H1 (cell line): Measurements from ENCODE around the gene TRIM41. TPM values are rescaled to one million over a fixed set of nuclear protein-coding genes. Genes with fewer than 3 reads are reported as not detected.

Experiments used
- CTCF ChIA-PET: fragments of 300-600 bp; sonication (Branson Sonifier 250); formaldehyde crosslinking; loops from one replicate; lab custom pipeline; 2021; ENCODE audit not compliant: partially characterized antibody; lab: Charles Lee
- POLR2A ChIA-PET: fragments of 300-600 bp; sonication (Branson Sonifier 250); formaldehyde crosslinking; loops from one replicate; lab custom pipeline; 2021; ENCODE audit warnings: inconsistent platforms; ENCODE audit not compliant: partially characterized antibody; lab: Charles Lee
- DNase-seq, 2 experiments: peaks; one replicate each; pipeline versions ENCODE4 v3.0.0 to v3.0.0-alpha.2; 2010 to 2022; ENCODE audit warnings: low spot score in 2 of 2, low read depth in 1 of 2, mixed read lengths in 1 of 2
- FAIRE-seq: peaks from 2 replicates; lab custom pipeline; 2011; peaks lifted over from hg19 to GRCh38; lab: Jason Lieb, UNC
- H2AFZ ChIP-seq: 2 replicates; pipeline ENCODE4 v1.8.1; 2012; ENCODE audit warnings: low read length, inconsistent platforms
- H2AK5ac ChIP-seq: 2 replicates; pipeline ENCODE4 v1.6.1; 2013; ENCODE audit warnings: low read depth, low read length
- H2BK120ac ChIP-seq: replicated peaks from 2 replicates; pipeline ENCODE3; 2013; ENCODE audit warnings: low read depth, low read length, inconsistent platforms
- H2BK12ac ChIP-seq: 2 replicates; pipeline ENCODE4 v1.6.1; 2013; ENCODE audit warnings: low read depth, low read length
- H2BK15ac ChIP-seq: 2 replicates; pipeline ENCODE4 v1.6.1; 2013; ENCODE audit warnings: low read length
- H2BK20ac ChIP-seq: 2 replicates; pipeline ENCODE4 v1.6.1; 2013; ENCODE audit warnings: low read length
- H2BK5ac ChIP-seq: 2 replicates; pipeline ENCODE4 v1.6.1; 2013; ENCODE audit warnings: low read depth, low read length
- H3K14ac ChIP-seq: 2 replicates; pipeline ENCODE4 v1.6.1; 2013; ENCODE audit warnings: inconsistent platforms; ENCODE audit not compliant: insufficient read length
- H3K18ac ChIP-seq: 2 replicates; pipeline ENCODE4 v1.6.1; 2013; ENCODE audit warnings: low read length; ENCODE audit errors: extremely low read depth
- H3K23ac ChIP-seq: 2 replicates; pipeline ENCODE4 v1.6.1; 2013; ENCODE audit warnings: inconsistent platforms; ENCODE audit not compliant: insufficient read length
- H3K23me2 ChIP-seq: 2 replicates; pipeline ENCODE4 v1.6.1; 2013; ENCODE audit warnings: low read depth, low read length
- H3K27ac ChIP-seq: 2 replicates; pipeline ENCODE4 v1.6.1; 2011; ENCODE audit warnings: low read depth, low read length, inconsistent platforms
- H3K27me3 ChIP-seq, 4 experiments: replicated peaks in 1 of 4; 1 replicate in 1 of 4; 2 replicates in 3 of 4; pipeline versions ENCODE4 v1.6.1 to v1.8.1; 2011 to 2013; ENCODE audit warnings: low read length in 3 of 4, mild to moderate bottlenecking in 3 of 4, inconsistent platforms in 2 of 4, mixed read lengths in 2 of 4, moderate library complexity in 1 of 4; ENCODE audit not compliant: control insufficient read depth in 3 of 4, insufficient read depth in 3 of 4; ENCODE audit errors: extremely low read depth in 1 of 4
- H3K36me3 ChIP-seq, 4 experiments: 2 replicates each; pipeline versions ENCODE4 v1.6.1 to v1.8.1; 2011 to 2013; ENCODE audit warnings: mild to moderate bottlenecking in 4 of 4, low read length in 3 of 4, moderate library complexity in 2 of 4, control low read depth in 1 of 4, inconsistent platforms in 1 of 4; ENCODE audit not compliant: insufficient read depth in 4 of 4, control insufficient read depth in 2 of 4
- H3K4ac ChIP-seq: replicated peaks from 2 replicates; pipeline ENCODE3; 2013; ENCODE audit warnings: low read length, low read depth, mixed read lengths, inconsistent platforms; ENCODE audit not compliant: insufficient read length
- H3K4me1 ChIP-seq, 4 experiments: replicated peaks in 1 of 4; 1 replicate in 1 of 4; 2 replicates in 3 of 4; pipeline versions ENCODE4 v1.6.1 to v1.8.1; 2011 to 2013; ENCODE audit warnings: low read length in 3 of 4, inconsistent platforms in 2 of 4, mixed read lengths in 1 of 4; ENCODE audit not compliant: insufficient read depth in 4 of 4, control insufficient read depth in 3 of 4
- H3K4me2 ChIP-seq, 2 experiments: 2 replicates each; pipeline versions ENCODE4 v1.6.1 to v1.8.1; 2011 to 2013; ENCODE audit warnings: low read depth in 2 of 2, low read length in 2 of 2, control low read depth in 1 of 2, inconsistent platforms in 1 of 2, mild to moderate bottlenecking in 1 of 2; ENCODE audit not compliant: insufficient read depth in 1 of 2
- H3K4me3 ChIP-seq, 4 experiments: fragments of 200-600, 300-600 bp in 1 of 4; sonication (generic), shearing (Covaris generic), sonication (Bioruptor Twin) in 1 of 4; 2 replicates each; pipeline versions ENCODE4 v1.5.1 to v1.8.1; 2011 to 2016; ENCODE audit warnings: low read length in 4 of 4, low read depth in 3 of 4, control low read depth in 2 of 4, inconsistent platforms in 2 of 4, mild to moderate bottlenecking in 2 of 4, mixed read lengths in 1 of 4, moderate library complexity in 1 of 4; ENCODE audit not compliant: insufficient read depth in 2 of 4; ENCODE audit errors: extremely low read depth in 1 of 4
- H3K56ac ChIP-seq: replicated peaks from 2 replicates; pipeline ENCODE3; 2013; ENCODE audit warnings: low read depth, mild to moderate bottlenecking, mixed read lengths, low read length, inconsistent platforms; ENCODE audit not compliant: insufficient read length
- H3K79me1 ChIP-seq: 2 replicates; pipeline ENCODE4 v1.6.1; 2013; ENCODE audit warnings: low read depth, low read length, control low read depth
- H3K79me2 ChIP-seq, 2 experiments: 2 replicates each; pipeline versions ENCODE4 v1.6.1 to v1.8.1; 2012 to 2013; ENCODE audit warnings: low read length in 2 of 2, mild to moderate bottlenecking in 2 of 2, inconsistent platforms in 1 of 2; ENCODE audit not compliant: insufficient read depth in 2 of 2, control insufficient read depth in 1 of 2
- H3K9ac ChIP-seq, 4 experiments: replicated peaks in 1 of 4; 1 replicate in 1 of 4; 2 replicates in 3 of 4; pipeline versions ENCODE4 v1.6.1 to v1.8.1; 2011 to 2013; ENCODE audit warnings: low read depth in 3 of 4, low read length in 3 of 4, control low read depth in 2 of 4, mild to moderate bottlenecking in 2 of 4, moderate library complexity in 2 of 4, inconsistent platforms in 1 of 4; ENCODE audit errors: extremely low read depth in 1 of 4
- H3K9me3 ChIP-seq, 2 experiments: 2 replicates each; pipeline versions ENCODE4 v1.6.1 to v1.8.1; 2012 to 2013; ENCODE audit warnings: mild to moderate bottlenecking in 2 of 2, moderate library complexity in 2 of 2, control low read depth in 1 of 2, inconsistent platforms in 1 of 2, low read depth in 1 of 2, low read length in 1 of 2, mixed read lengths in 1 of 2; ENCODE audit not compliant: insufficient read depth in 2 of 2
- H4K20me1 ChIP-seq, 2 experiments: replicated peaks in 1 of 2; 2 replicates each; pipeline versions ENCODE3 to v1.8.1; 2011 to 2013; ENCODE audit warnings: inconsistent platforms in 2 of 2, low read length in 2 of 2, mild to moderate bottlenecking in 1 of 2; ENCODE audit not compliant: insufficient read depth in 2 of 2, control insufficient read depth in 1 of 2
- H4K5ac ChIP-seq: 2 replicates; pipeline ENCODE4 v1.6.1; 2013; ENCODE audit warnings: low read length, low read depth, mixed read lengths, inconsistent platforms; ENCODE audit not compliant: insufficient read length
- H4K8ac ChIP-seq: 2 replicates; pipeline ENCODE4 v1.8.0; 2013; ENCODE audit warnings: mild to moderate bottlenecking, moderate library complexity, low read length, inconsistent platforms; ENCODE audit not compliant: insufficient read depth; ENCODE audit errors: extremely low read depth
- H4K91ac ChIP-seq: replicated peaks from 2 replicates; pipeline ENCODE3; 2013; ENCODE audit warnings: low read length, mixed read lengths, inconsistent platforms; ENCODE audit not compliant: insufficient read length
- ATF3 ChIP-seq: IDR thresholded peaks from 2 replicates; pipeline ENCODE4 v1.6.1; 2011; ENCODE audit warnings: low read depth, mild to moderate bottlenecking, low read length; ENCODE audit not compliant: insufficient read depth
- CTCF ChIP-seq, 3 experiments: IDR thresholded peaks; 1 replicate in 2 of 3; 2 replicates in 1 of 3; pipeline versions ENCODE4 v1.5.1 to v1.6.1; 2011; ENCODE audit warnings: low read length in 3 of 3, mild to moderate bottlenecking in 3 of 3, inconsistent platforms in 2 of 3, low read depth in 1 of 3, moderate library complexity in 1 of 3; ENCODE audit not compliant: insufficient read depth in 1 of 3; ENCODE audit errors: control extremely low read depth in 1 of 3
- EZH2 ChIP-seq: fragments of 200-600 bp; sonication (generic); IDR thresholded peaks from 2 replicates; pipeline ENCODE4 v1.7.1; 2012; ENCODE audit warnings: low read depth, mild to moderate bottlenecking, moderate library complexity, low read length, inconsistent platforms; ENCODE audit not compliant: severe bottlenecking
- JUND ChIP-seq: IDR thresholded peaks from 2 replicates; pipeline ENCODE4 v1.6.1; 2011; ENCODE audit warnings: mild to moderate bottlenecking, improper control_type of control experiment, low read length
- MAX ChIP-seq: IDR thresholded peaks from 2 replicates; pipeline ENCODE4 v1.6.1; 2012; ENCODE audit warnings: inconsistent platforms
- RNF2 ChIP-seq: fragments of 200-900, 300-1000 bp; sonication (generic); IDR thresholded peaks from 2 replicates; pipeline ENCODE4 v1.7.1; 2016; ENCODE audit warnings: borderline replicate concordance, low read depth, mild to moderate bottlenecking, antibody characterized with exemption, low read length; ENCODE audit not compliant: poor library complexity, severe bottlenecking; ENCODE audit errors: missing control alignments
- WGBS, 2 experiments: shearing (Covaris generic) in 1 of 2; methylation state at CpG; one replicate each; pipeline versions ENCODE4 v1.1.6 to v1.1.7; 2013 to 2015; ENCODE audit warnings: low lambda C conversion rate in 2 of 2, mixed read lengths in 2 of 2, inconsistent platforms in 1 of 2, low coverage in 1 of 2, missing lambda C conversion rate in 1 of 2; ENCODE audit not compliant: insufficient replicate concordance in 2 of 2, insufficient coverage in 1 of 2, insufficient read length in 1 of 2; ENCODE audit errors: extremely low coverage in 1 of 2, missing lambda C conversion rate in 1 of 2; 5-methylcytosine and 5-hydroxymethylcytosine counted together
- polyA plus RNA-seq, 7 experiments: library from polyadenylated mRNA; depleted of rRNA in 3 of 7; stranded (reverse) in 5 of 7; unstranded in 2 of 7; fragments of >200 nt in 5 of 7; fragments of 200-250 nt in 2 of 7; gene quantifications; 1 replicate in 5 of 7; 2 replicates in 1 of 7; 4 replicates in 1 of 7; pipeline versions ENCODE4 v1.2.1 to v1.2.3, GENCODE V29; 2011 to 2013; ENCODE audit warnings: missing spikeins in 2 of 7, mixed read lengths in 2 of 7
- total RNA-seq: library from RNA; stranded (reverse); fragmentation: NEBNext Ultra II Directional; extraction: Animal tissue kit (Norgen Biotek cat#: 25700); gene quantifications from 2 replicates; pipeline ENCODE4 v1.2.1, GENCODE V29; 2021

The TRIM41 gene
- total and polyA plus RNA-seq, 2 of the 8 experiments (the other 6 are each of a cell fraction or from before 2014, with no cell fraction given) = 12.9 to 21.6 TPM

- H3K18ac ChIP-seq = no peak overlapping the region; the same call in 1 of the 2 replicates
- H2AK5ac ChIP-seq = no peak overlapping the region
- H3K23me2 ChIP-seq = peaks cover 24% of the 10 kb centered on the region
- H3K4me1 ChIP-seq = peaks cover 0 to 16% (median 9%) of the 10 kb centered on the region in 4 experiments; a peak in 6 of 7 replicates
- H2BK15ac ChIP-seq = no peak overlapping the region; the same call in 1 of the 2 replicates
- no peak overlapping the region for H2BK120ac ChIP-seq
- peak overlapping the region; percentile 68; the same call in 1 of the 2 replicates for H2BK12ac ChIP-seq
- H3K9ac ChIP-seq = no peak overlapping the region
- H4K8ac ChIP-seq = no peak overlapping the region
- H3K14ac ChIP-seq = no peak overlapping the region
- 9% methylated on average over 29 of the region's 67 CpGs; no CpG with 5 or more reads in 1 of the 2 experiments for WGBS, 2 experiments
- peak overlapping the region; percentile 55 to 87 (median 80) for H3K4me3 ChIP-seq
- H3K9me3 ChIP-seq = no peaks in the 10 kb centered on the region
- DNase-seq (no peak), FAIRE-seq (no peak)
- peaks cover 2 to 3% of the 10 kb centered on the region in 2 experiments for H4K20me1 ChIP-seq
- no peak overlapping the region for H3K4ac ChIP-seq
- peak overlapping the region; percentile 93 to 99 for H3K4me2 ChIP-seq
- H3K27ac ChIP-seq = no peak overlapping the region
- H4K5ac ChIP-seq = no peak overlapping the region
- no peak overlapping the region for H3K56ac ChIP-seq
- peaks cover 32 to 72% (median 59%) of the 10 kb centered on the region in 4 experiments for H3K27me3 ChIP-seq
- CTCF ChIA-PET = interaction anchor here (0.8 to 14.5 kb wide), 4 partner anchors 8 to 70 kb away, joined by 3 to 197 read pairs (median 4); partner anchors contain the start of gene TRIM41
- POLR2A ChIA-PET = interaction anchor here (1.3 to 8.4 kb wide), 5 partner anchors 12 to 57 kb away, joined by 5 to 90 read pairs (median 32); partner anchors contain the start of genes RACK1 and TRIM52
- no peak overlapping the region for H3K23ac ChIP-seq
- no peak overlapping the region for H2BK20ac ChIP-seq
- H2AFZ ChIP-seq = no peak overlapping the region
- H4K91ac ChIP-seq = no peak overlapping the region
- H3K79me2 ChIP-seq = no peaks in the 10 kb centered on the region
- H3K36me3 ChIP-seq = peaks cover 0 to 7% (median 0%) of the 10 kb centered on the region in 4 experiments; a peak in 1 of 8 replicates
- no peaks in the 10 kb centered on the region for H3K79me1 ChIP-seq
- H2BK5ac ChIP-seq = no peak overlapping the region
- TF ChIP-seq JUND (no peak), CTCF (IDR thresholded peaks at IDR 0.05; ENCODE audit: control extremely low read depth in 1 of 3, insufficient read depth in 1 of 3, low read depth in 1 of 3, low read length in 3 of 3) (no peak), RNF2 (peak; percentile 36), MAX (peak; percentile 49; the same call in 1 of the 2 replicates), ATF3 (no peak), EZH2 (peak; percentile 15)
These were observed 18.8 kb upstream of the TRIM41 start for GRCh38 chr5:181204113-181204825.
